Ishikawa (cell line): Measurements from ENCODE around the gene TMEM144.

Experiments used
- CEBPB ChIP-seq: IDR thresholded peaks from 2 replicates; pipeline ENCODE4 v1.6.1; 2012
- CREB1 ChIP-seq: IDR thresholded peaks from 2 replicates; pipeline ENCODE4 v1.6.1; 2012; ENCODE audit warnings: low read depth
- EGR1 ChIP-seq: IDR thresholded peaks from 2 replicates; pipeline ENCODE4 v1.6.1; 2012
- EP300 ChIP-seq: IDR thresholded peaks from 2 replicates; pipeline ENCODE4 v1.6.1; 2012; ENCODE audit warnings: borderline replicate concordance
- FOXM1 ChIP-seq: IDR thresholded peaks from 2 replicates; pipeline ENCODE4 v1.6.1; 2012; ENCODE audit warnings: low read depth, borderline replicate concordance
- MAX ChIP-seq: IDR thresholded peaks from 2 replicates; pipeline ENCODE4 v1.6.1; 2012
- NFIC ChIP-seq: IDR thresholded peaks from 2 replicates; pipeline ENCODE4 v1.6.1; 2012
- RAD21 ChIP-seq: IDR thresholded peaks from 2 replicates; pipeline ENCODE4 v1.6.1; 2012; ENCODE audit warnings: low read depth
- REST ChIP-seq: IDR thresholded peaks from 2 replicates; pipeline ENCODE4 v1.6.1; 2012; ENCODE audit warnings: low read depth, mild to moderate bottlenecking
- TAF1 ChIP-seq: IDR thresholded peaks from 2 replicates; pipeline ENCODE4 v1.6.1; 2012; ENCODE audit warnings: low read depth, mild to moderate bottlenecking
- TCF12 ChIP-seq: IDR thresholded peaks from 2 replicates; pipeline ENCODE4 v1.6.1; 2012; ENCODE audit warnings: low read depth
- TEAD4 ChIP-seq: IDR thresholded peaks from 2 replicates; pipeline ENCODE4 v1.6.1; 2012
- USF1 ChIP-seq: IDR thresholded peaks from 2 replicates; pipeline ENCODE4 v1.6.1; 2012
- YY1 ChIP-seq: IDR thresholded peaks from 2 replicates; pipeline ENCODE4 v1.6.1; 2012; ENCODE audit warnings: low read depth
- ZBTB7A ChIP-seq: IDR thresholded peaks from 2 replicates; pipeline ENCODE4 v1.6.1; 2012; ENCODE audit warnings: low read depth

Gene TMEM144

GRCh38 chr4:158277558-158277957 lies 67.3 kb downstream of the TMEM144 start:
- TF ChIP-seq TAF1 (no peak), EP300 (no peak), USF1 (no peak), TCF12 (no peak), ZBTB7A (no peak), CREB1 (no peak), FOXM1 (no peak), EGR1 (no peak), NFIC (no peak)

GRCh38 chr4:158280856-158281255 lies 70.6 kb downstream of the TMEM144 start:
- TF ChIP-seq ZBTB7A = no peak
- no peak for TF ChIP-seq TAF1
- TF ChIP-seq TCF12 = no peak
- no peak for TF ChIP-seq NFIC
- no peak for TF ChIP-seq YY1

- TF ChIP-seq CREB1 (no peak), YY1 (no peak), NFIC (no peak), USF1 (no peak), ZBTB7A (no peak), EP300 (no peak), FOXM1 (no peak), TCF12 (no peak), TEAD4 (no peak), RAD21 (no peak), TAF1 (no peak), REST (no peak)
Observed at GRCh38 chr4:158282252-158282651, 72.0 kb downstream of the TMEM144 start.

- no peak for TF ChIP-seq EGR1
- no peak for TF ChIP-seq ZBTB7A
- TF ChIP-seq TEAD4 = no peak
- TF ChIP-seq EP300 = no peak
- no peak for TF ChIP-seq CREB1
- TF ChIP-seq RAD21 = no peak
- TF ChIP-seq FOXM1 = no peak
- TF ChIP-seq CEBPB = no peak
- no peak for TF ChIP-seq YY1
Observed at GRCh38 chr4:158285429-158286216, 75.3 kb downstream of the TMEM144 start.

GRCh38 chr4:158290912-158291311 lies 80.6 kb downstream of the TMEM144 start:
- TF ChIP-seq TCF12 (no peak), CREB1 (no peak), CEBPB (no peak), REST (no peak), FOXM1 (no peak), NFIC (no peak), ZBTB7A (no peak), EGR1 (no peak), USF1 (no peak), TEAD4 (no peak), EP300 (no peak), TAF1 (no peak), RAD21 (no peak), YY1 (no peak), MAX (no peak)
